Natural killer cell (primary cell): ENCODE data around the gene FFAR3. TPM values are rescaled to one million over a fixed set of nuclear protein-coding genes. Genes with fewer than 3 reads are reported as not detected.

Experiments
- ATAC-seq, 3 donors: fragments of 150-1000 bp in 2 of 3; fragments of 200-7000 bp in 1 of 3; cut with Tn5 transposase; 1 replicate in 1 of 3; 2 replicates in 2 of 3; pipeline ENCODE4 v1.10.0; 2021; ENCODE audit warnings: mild to moderate bottlenecking in 2 of 3, moderate library complexity in 2 of 3
- DNase-seq, 2 donors: peaks; one replicate each; pipeline versions ENCODE4 v3.0.0 to v3.0.0-alpha.2; 2013 to 2021; ENCODE audit warnings: mixed read lengths in 1 of 2
- H3K27ac ChIP-seq: one replicate; pipeline ENCODE4 v1.5.1; 2013; ENCODE audit warnings: mild to moderate bottlenecking, low read length
- H3K27me3 ChIP-seq: one replicate; pipeline ENCODE4 v1.6.1; 2013; ENCODE audit warnings: low read length; ENCODE audit not compliant: control insufficient read depth, insufficient read depth
- H3K36me3 ChIP-seq: one replicate; pipeline ENCODE4 v1.6.1; 2013; ENCODE audit warnings: low read length; ENCODE audit not compliant: control insufficient read depth, insufficient read depth
- H3K4me1 ChIP-seq: one replicate; pipeline ENCODE4 v1.6.1; 2013; ENCODE audit warnings: low read length; ENCODE audit not compliant: control insufficient read depth, insufficient read depth
- H3K4me3 ChIP-seq: one replicate; pipeline ENCODE4 v1.5.1; 2013; ENCODE audit warnings: low read length
- H3K9me3 ChIP-seq: one replicate; pipeline ENCODE4 v1.6.1; 2013; ENCODE audit warnings: low read length; ENCODE audit not compliant: control insufficient read depth, insufficient read depth
- H3K27ac Mint-ChIP-seq, 2 donors: one replicate each; pipeline ENCODE4 v1.8.0; 2022; ENCODE audit warnings: mild to moderate bottlenecking in 2 of 2, mixed read lengths in 2 of 2, moderate library complexity in 1 of 2
- H3K27me3 Mint-ChIP-seq, 2 donors: one replicate each; pipeline ENCODE4 v1.8.0; 2022; ENCODE audit warnings: low read depth in 2 of 2, mixed read lengths in 2 of 2
- H3K36me3 Mint-ChIP-seq: one replicate; pipeline ENCODE4 v1.8.0; 2022; ENCODE audit warnings: mixed read lengths
- H3K4me1 Mint-ChIP-seq, 2 donors: one replicate each; pipeline ENCODE4 v1.8.0; 2022; ENCODE audit warnings: mixed read lengths in 2 of 2
- H3K4me3 Mint-ChIP-seq: one replicate; pipeline ENCODE4 v1.8.0; 2022; ENCODE audit warnings: mild to moderate bottlenecking, moderate library complexity, mixed read lengths
- H3K9me3 Mint-ChIP-seq, 2 donors: one replicate each; pipeline ENCODE4 v1.8.0; 2022; ENCODE audit warnings: mixed read lengths in 2 of 2
- CTCF ChIP-seq: fragments of 200-600 bp; IDR thresholded peaks from one replicate; pipeline ENCODE4 v1.8.0; 2022; ENCODE audit warnings: antibody characterized with exemption
- WGBS: methylation state at CpG from one replicate; pipeline ENCODE4 v1.1.7; 2013; ENCODE audit warnings: missing lambda C conversion rate; ENCODE audit not compliant: insufficient coverage; 5-methylcytosine and 5-hydroxymethylcytosine counted together
- intact Hi-C: fragments of 100-400 bp; cut with micrococcal nuclease; formaldehyde crosslinking; loops from one replicate; pipeline ENCODE4 v1.14.2; 2022
- total RNA-seq, 4 donors: library from RNA; stranded (reverse); fragments of 120-200 nt in 1 of 4; gene quantifications; one replicate each; pipeline versions ENCODE4 v1.2.3 to v1.2.4, GENCODE V29; 2013 to 2022

The FFAR3 gene
- total RNA-seq = 1 to 10 TPM in 1 of 3 donors, under 1 TPM in 1, not detected in 1; 0.92 to 2.7 TPM
- 0.11 TPM for total RNA-seq (2013)

- TF ChIP-seq CTCF = no peak
- Mint-ChIP-seq H3K9me3 (no peaks in the 10 kb centered on the region), H3K27ac (no peak within 1 kb of the TSS), H3K36me3 (no peaks in the 10 kb centered on the region), H3K4me1 (peaks cover 9 to 12% of the 10 kb centered on the region in 2 donors), H3K4me3 (peak within 1 kb of the TSS; percentile 23), H3K27me3 (peaks cover 13 to 14% of the 10 kb centered on the region in 2 donors)
- no peak within 1 kb of the TSS for H3K4me3 ChIP-seq
- no peak within 1 kb of the TSS for H3K27ac ChIP-seq
- no peaks in the 10 kb centered on the region for H3K9me3 ChIP-seq
- peak in 1 of 2 donors; percentile 33 for DNase-seq
- ATAC-seq = peak in 1 of 3 donors; percentile 30
- H3K27me3 ChIP-seq = no peaks in the 10 kb centered on the region
- no peaks in the 10 kb centered on the region for H3K36me3 ChIP-seq
- 45% methylated on average over 13 of the region's 18 CpGs for WGBS
- peaks cover 10% of the 10 kb centered on the region for H3K4me1 ChIP-seq
- intact Hi-C loops = loop anchor here (10.0 kb wide), 1 partner anchor 237 kb away; no protein-coding TSS in a partner anchor
These were observed at the start of gene FFAR3 for GRCh38 chr19:35357867-35358573. TSS of gene FFAR3 (plus strand) at chr19:35358460. CDS start at chr19:35358891, 431 bp downstream.

- no peak overlapping the region for H3K27ac ChIP-seq
- WGBS = 88% methylated on average over 7 of the region's 7 CpGs
- Mint-ChIP-seq H3K27me3 (peaks cover 0 to 5% of the 10 kb centered on the region in 2 donors), H3K36me3 (no peaks in the 10 kb centered on the region), H3K4me1 (no peaks in the 10 kb centered on the region), H3K27ac (no peak overlapping the region), H3K9me3 (no peaks in the 10 kb centered on the region), H3K4me3 (no peak overlapping the region)
- no peak for DNase-seq
- no peaks in the 10 kb centered on the region for H3K27me3 ChIP-seq
- no peak overlapping the region for H3K4me3 ChIP-seq
- intact Hi-C loops = no loop called here
- H3K9me3 ChIP-seq = no peaks in the 10 kb centered on the region
- no peaks in the 10 kb centered on the region for H3K36me3 ChIP-seq
- no peak for ATAC-seq
- TF ChIP-seq CTCF = no peak
- peaks cover 9% of the 10 kb centered on the region for H3K4me1 ChIP-seq
These were observed 49.4 kb upstream of the FFAR3 start for GRCh38 chr19:35308910-35309309.

GRCh38 chr19:35309481-35310279 lies 48.6 kb upstream of the FFAR3 start:
- intact Hi-C loops = no loop called here
- Histone ChIP-seq H3K27ac (no peak overlapping the region), H3K36me3 (no peaks in the 10 kb centered on the region), H3K4me3 (no peak overlapping the region), H3K27me3 (no peaks in the 10 kb centered on the region), H3K4me1 (peaks cover 9% of the 10 kb centered on the region), H3K9me3 (no peaks in the 10 kb centered on the region)
- TF ChIP-seq CTCF = no peak
- Mint-ChIP-seq H3K4me3 (no peak overlapping the region), H3K27me3 (peaks cover 0 to 8% of the 10 kb centered on the region in 2 donors), H3K27ac (no peak overlapping the region), H3K36me3 (no peaks in the 10 kb centered on the region), H3K4me1 (no peaks in the 10 kb centered on the region), H3K9me3 (no peaks in the 10 kb centered on the region)
- 92% methylated on average over 47 of the region's 47 CpGs for WGBS
- ATAC-seq = no peak
- DNase-seq = no peak
